ENCODE measurements around the gene LGR6. TPM values are rescaled to one million over a fixed set of nuclear protein-coding genes. Genes with fewer than 3 reads are reported as not detected.

Gene LGR6
- total and polyA plus RNA-seq, 2 experiments from 2014 or later, result 0.66 to 0.89 TPM

DNA sequence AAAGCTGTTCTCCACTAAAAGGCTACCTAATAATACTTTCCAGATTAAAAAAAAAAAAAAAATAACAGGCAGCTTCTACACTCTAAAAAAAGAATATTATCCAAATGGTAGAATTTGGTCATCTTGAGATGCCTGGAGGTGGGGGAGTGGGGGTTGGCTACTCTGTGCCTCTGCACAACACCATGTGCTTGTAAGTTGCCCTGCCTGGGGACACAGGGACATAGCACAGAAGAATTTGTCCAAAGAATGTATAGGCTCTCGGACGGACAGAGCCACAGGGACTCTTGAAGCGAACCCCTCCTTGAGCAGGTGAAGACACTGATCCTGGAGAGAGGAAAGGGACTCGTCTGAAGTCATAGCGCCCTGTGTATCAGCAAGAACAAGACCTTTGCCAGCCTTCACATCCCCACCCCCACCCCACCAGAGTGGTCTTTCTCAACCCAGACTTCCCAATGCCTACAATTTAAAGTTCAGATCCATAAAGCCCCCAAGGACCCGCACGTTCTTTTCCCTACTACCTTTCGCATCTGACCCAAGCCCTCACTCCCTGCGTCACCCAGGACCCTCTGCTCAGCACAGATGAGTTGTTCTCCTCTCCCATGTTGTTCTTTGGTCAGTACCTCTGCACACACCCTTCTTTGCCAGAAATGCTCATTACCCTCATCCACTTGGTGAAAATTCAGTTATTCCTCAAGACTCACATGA, 72.6 kb downstream of the LGR6 start (continued):
- TF ChIP-seq, protein P1, sequence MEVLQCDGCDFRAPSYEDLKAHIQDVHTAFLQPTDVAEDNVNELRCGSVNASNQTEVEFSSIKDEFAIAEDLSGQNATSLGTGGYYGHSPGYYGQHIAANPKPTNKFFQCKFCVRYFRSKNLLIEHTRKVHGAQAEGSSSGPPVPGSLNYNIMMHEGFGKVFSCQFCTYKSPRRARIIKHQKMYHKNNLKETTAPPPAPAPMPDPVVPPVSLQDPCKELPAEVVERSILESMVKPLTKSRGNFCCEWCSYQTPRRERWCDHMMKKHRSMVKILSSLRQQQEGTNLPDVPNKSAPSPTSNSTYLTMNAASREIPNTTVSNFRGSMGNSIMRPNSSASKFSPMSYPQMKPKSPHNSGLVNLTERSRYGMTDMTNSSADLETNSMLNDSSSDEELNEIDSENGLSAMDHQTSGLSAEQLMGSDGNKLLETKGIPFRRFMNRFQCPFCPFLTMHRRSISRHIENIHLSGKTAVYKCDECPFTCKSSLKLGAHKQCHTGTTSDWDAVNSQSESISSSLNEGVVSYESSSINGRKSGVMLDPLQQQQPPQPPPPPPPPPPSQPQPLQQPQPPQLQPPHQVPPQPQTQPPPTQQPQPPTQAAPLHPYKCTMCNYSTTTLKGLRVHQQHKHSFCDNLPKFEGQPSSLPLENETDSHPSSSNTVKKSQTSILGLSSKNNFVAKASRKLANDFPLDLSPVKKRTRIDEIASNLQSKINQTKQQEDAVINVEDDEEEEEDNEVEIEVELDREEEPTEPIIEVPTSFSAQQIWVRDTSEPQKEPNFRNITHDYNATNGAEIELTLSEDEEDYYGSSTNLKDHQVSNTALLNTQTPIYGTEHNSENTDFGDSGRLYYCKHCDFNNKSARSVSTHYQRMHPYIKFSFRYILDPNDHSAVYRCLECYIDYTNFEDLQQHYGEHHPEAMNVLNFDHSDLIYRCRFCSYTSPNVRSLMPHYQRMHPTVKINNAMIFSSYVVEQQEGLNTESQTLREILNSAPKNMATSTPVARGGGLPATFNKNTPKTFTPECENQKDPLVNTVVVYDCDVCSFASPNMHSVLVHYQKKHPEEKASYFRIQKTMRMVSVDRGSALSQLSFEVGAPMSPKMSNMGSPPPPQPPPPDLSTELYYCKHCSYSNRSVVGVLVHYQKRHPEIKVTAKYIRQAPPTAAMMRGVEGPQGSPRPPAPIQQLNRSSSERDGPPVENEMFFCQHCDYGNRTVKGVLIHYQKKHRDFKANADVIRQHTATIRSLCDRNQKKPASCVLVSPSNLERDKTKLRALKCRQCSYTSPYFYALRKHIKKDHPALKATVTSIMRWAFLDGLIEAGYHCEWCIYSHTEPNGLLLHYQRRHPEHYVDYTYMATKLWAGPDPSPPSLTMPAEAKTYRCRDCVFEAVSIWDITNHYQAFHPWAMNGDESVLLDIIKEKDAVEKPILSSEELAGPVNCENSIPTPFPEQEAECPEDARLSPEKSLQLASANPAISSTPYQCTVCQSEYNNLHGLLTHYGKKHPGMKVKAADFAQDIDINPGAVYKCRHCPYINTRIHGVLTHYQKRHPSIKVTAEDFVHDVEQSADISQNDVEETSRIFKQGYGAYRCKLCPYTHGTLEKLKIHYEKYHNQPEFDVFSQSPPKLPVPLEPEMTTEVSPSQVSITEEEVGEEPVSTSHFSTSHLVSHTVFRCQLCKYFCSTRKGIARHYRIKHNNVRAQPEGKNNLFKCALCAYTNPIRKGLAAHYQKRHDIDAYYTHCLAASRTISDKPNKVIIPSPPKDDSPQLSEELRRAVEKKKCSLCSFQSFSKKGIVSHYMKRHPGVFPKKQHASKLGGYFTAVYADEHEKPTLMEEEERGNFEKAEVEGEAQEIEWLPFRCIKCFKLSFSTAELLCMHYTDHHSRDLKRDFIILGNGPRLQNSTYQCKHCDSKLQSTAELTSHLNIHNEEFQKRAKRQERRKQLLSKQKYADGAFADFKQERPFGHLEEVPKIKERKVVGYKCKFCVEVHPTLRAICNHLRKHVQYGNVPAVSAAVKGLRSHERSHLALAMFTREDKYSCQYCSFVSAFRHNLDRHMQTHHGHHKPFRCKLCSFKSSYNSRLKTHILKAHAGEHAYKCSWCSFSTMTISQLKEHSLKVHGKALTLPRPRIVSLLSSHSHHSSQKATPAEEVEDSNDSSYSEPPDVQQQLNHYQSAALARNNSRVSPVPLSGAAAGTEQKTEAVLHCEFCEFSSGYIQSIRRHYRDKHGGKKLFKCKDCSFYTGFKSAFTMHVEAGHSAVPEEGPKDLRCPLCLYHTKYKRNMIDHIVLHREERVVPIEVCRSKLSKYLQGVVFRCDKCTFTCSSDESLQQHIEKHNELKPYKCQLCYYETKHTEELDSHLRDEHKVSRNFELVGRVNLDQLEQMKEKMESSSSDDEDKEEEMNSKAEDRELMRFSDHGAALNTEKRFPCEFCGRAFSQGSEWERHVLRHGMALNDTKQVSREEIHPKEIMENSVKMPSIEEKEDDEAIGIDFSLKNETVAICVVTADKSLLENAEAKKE (CRISPR knock-in tag; IDR thresholded peaks at IDR 0.05), result no peak

DNA sequence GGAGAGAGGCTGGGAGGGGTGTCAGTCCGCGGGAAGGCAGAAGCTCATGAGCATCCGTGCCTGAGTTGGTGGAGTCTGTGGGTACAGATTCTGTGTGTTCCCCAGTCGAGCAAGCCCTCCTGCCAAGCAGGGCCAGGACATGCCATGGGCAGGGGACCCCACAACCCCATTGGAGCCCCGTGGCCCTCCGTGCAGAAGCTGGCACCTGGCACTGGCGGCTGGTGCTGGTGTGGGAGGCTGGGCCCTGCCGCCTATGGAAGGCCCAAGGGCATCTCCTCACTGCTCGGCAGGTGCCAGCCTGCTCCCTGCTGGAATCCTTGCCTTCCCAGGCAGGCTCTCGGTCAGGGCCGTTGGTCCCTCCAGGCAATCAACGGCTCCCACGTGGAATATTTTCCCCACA, 74.4 kb downstream of the LGR6 start:
- Histone ChIP-seq H3K79me2 (replicated peaks; ENCODE audit: insufficient read depth) (no peaks in the 10 kb centered on the region), H3K4me2 (no peak overlapping the region), H3K4me3 (no peak overlapping the region), H3K27me3 (ENCODE audit: insufficient read depth) (no peaks in the 10 kb centered on the region), H3F3A (replicated peaks; ENCODE audit: low read depth) (no peaks in the 10 kb centered on the region), H3K4me1 (ENCODE audit: insufficient read depth) (no peaks in the 10 kb centered on the region), H4K20me1 (replicated peaks; ENCODE audit: insufficient read depth) (no peaks in the 10 kb centered on the region), H3K9me2 (ENCODE audit: insufficient read depth) (peaks cover 12% of the 10 kb centered on the region; the same call in 1 of the 2 replicates), H3K36me3 (ENCODE audit: insufficient read depth) (no peaks in the 10 kb centered on the region), H2AFZ (no peak overlapping the region), H3K27ac (ENCODE audit: low read depth) (no peak overlapping the region)
- Mint-ChIP-seq H3K4me1 (peaks cover 15% of the 10 kb centered on the region), H3K4me3 (no peak overlapping the region), H3K36me3 (ENCODE audit: low read depth) (no peaks in the 10 kb centered on the region), H3K27me3 (ENCODE audit: insufficient read depth, low read depth, poor library complexity) (peaks cover 3% of the 10 kb centered on the region), H3K9me3 (no peaks in the 10 kb centered on the region; the same call in 2 of the 3 replicates), H3K27ac (no peak overlapping the region)
- ATAC-seq (no peak), DNase-seq (ENCODE audit: low spot score) (no peak)
- TF ChIP-seq CREB1 (CRISPR knock-in tag; IDR thresholded peaks at IDR 0.05; ENCODE audit: low read depth), result no peak
- no peak for TF ChIP-seq JUNB (IDR thresholded peaks at IDR 0.05; ENCODE audit: unreplicated experiment)
- TF ChIP-seq STAT1 (IDR thresholded peaks at IDR 0.05; ENCODE audit: unreplicated experiment), result no peak
- TF ChIP-seq, protein P1 (CRISPR knock-in tag; IDR thresholded peaks at IDR 0.05), result no peak
- TF ChIP-seq REST (IDR thresholded peaks at IDR 0.05; ENCODE audit: unreplicated experiment), result no peak

Measured in GM23338 (cell line).